Measurements from ENCODE around the gene BOLL. TPM values are rescaled to one million over a fixed set of nuclear protein-coding genes. Genes with fewer than 3 reads are reported as not detected.

The BOLL gene
- total and polyA plus RNA-seq, 10 of the 15 experiments (the other 5 are each of a cell fraction or from before 2014, with no cell fraction given), result 0.05 TPM; not detected in 9

GRCh38 chr2:197801033-197801432, 15.9 kb upstream of the BOLL start:
- TF ChIP-seq SREBF2 (IDR thresholded peaks at IDR 0.05; ENCODE audit: low read length), result no peak
- TF ChIP-seq KLF5 (IDR thresholded peaks at IDR 0.05; ENCODE audit: partially characterized antibody), result no peak
- TF ChIP-seq IRF4 (IDR thresholded peaks at IDR 0.05; ENCODE audit: low read depth, low read length), result no peak
- TF ChIP-seq RAD51 (IDR thresholded peaks at IDR 0.05), result no peak
- no peak for TF ChIP-seq EGR1 (IDR thresholded peaks at IDR 0.05; ENCODE audit: borderline replicate concordance in 1 of 2, low read depth in 2 of 2, low read length in 2 of 2)
- no peak for TF ChIP-seq TCF12 (IDR thresholded peaks at IDR 0.05; ENCODE audit: low read depth, low read length)
- BruUV-seq (replicated peaks), result no TSS peak
- ChIA-PET POLR2A (interaction anchor here (1.1 kb wide), 1 partner anchor 185 kb away, joined by 3 read pairs; no protein-coding TSS in a partner anchor), SMC1A (ENCODE audit: uncharacterized antibody, unreplicated experiment) (interaction anchor here (0.9 to 4.4 kb wide), 9 partner anchors 10 to 496 kb away, joined by 3 to 42 read pairs (median 6); no protein-coding TSS in a partner anchor), RAD21 (ENCODE audit: unreplicated experiment) (interaction anchor here (1.3 to 5.0 kb wide), 4 partner anchors 203 to 496 kb away, joined by 5 to 34 read pairs (median 11); no protein-coding TSS in a partner anchor), CTCF (interaction anchor here (0.9 to 4.5 kb wide), 11 partner anchors 10 to 513 kb away, joined by 3 to 35 read pairs (median 4); no protein-coding TSS in a partner anchor)
- Histone ChIP-seq H3K4me1 (ENCODE audit: control insufficient read depth, insufficient read depth, low read length) (no peaks in the 10 kb centered on the region), H3K4me3 (no peak overlapping the region), H3K79me2 (ENCODE audit: control insufficient read depth, insufficient read depth, low read length) (no peaks in the 10 kb centered on the region), H3K9me3 (replicated peaks; ENCODE audit: control insufficient read depth, insufficient read depth, low read length) (no peaks in the 10 kb centered on the region; the same call in 2 of the 3 replicates), H2AFZ (ENCODE audit: control insufficient read depth, low read depth, low read length) (no peak overlapping the region), H3K27ac (ENCODE audit: control insufficient read depth, insufficient read depth) (no peak overlapping the region), H3K27me3 (replicated peaks in 1 of 2; ENCODE audit: control insufficient read depth in 2 of 2, insufficient read depth in 2 of 2, low read length in 1 of 2) (peaks cover 4 to 11% of the 10 kb centered on the region in 2 experiments), H3K36me3 (ENCODE audit: control insufficient read depth in 2 of 2, insufficient read depth in 2 of 2, low read length in 1 of 2) (no peaks in the 10 kb centered on the region), H4K20me1 (ENCODE audit: control insufficient read depth, insufficient read depth) (no peaks in the 10 kb centered on the region), H3K9ac (ENCODE audit: control insufficient read depth, insufficient read depth, low read length) (no peak overlapping the region), H3K4me2 (ENCODE audit: control insufficient read depth, insufficient read depth) (no peak overlapping the region)
- in situ Hi-C loops (cut with MboI), result loop anchor here (5.0 kb wide), 2 partner anchors 326 to 491 kb away; no protein-coding TSS in a partner anchor
- FAIRE-seq (no peak), DNase-seq (ENCODE audit: low read depth, low spot score) (no peak), ATAC-seq (no peak)
- intact Hi-C loops (cut with micrococcal nuclease; ENCODE audit: unreplicated experiment), result loop anchor here (5.0 kb wide), 2 partner anchors 186 to 206 kb away; no protein-coding TSS in a partner anchor

DNA sequence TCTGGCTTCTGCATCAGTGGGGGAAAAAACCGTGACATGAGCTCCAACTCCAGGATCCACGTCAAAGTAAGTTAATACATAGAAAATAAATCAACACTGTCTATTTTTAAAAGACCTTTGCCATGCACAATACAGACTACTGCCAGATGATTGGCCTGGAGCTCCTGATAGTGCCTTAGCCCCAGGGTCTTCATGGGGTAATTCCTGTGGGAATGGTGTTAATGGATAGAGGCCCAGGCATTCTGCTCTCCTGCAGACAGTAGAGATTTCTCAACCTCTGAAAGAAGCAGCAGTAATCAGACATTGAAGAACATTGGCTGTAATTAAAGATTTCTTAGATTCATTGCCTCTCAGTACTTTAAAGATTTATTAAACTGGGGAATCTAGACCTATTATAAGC, 15.0 kb upstream of the BOLL start:
- intact Hi-C loops (cut with micrococcal nuclease; ENCODE audit: unreplicated experiment), result loop anchor here (5.0 kb wide), 2 partner anchors 187 to 207 kb away; no protein-coding TSS in a partner anchor
- POLR2A ChIA-PET, result interaction anchor here (0.7 to 1.1 kb wide), 2 partner anchors 185 to 255 kb away, joined by 3 read pairs; no protein-coding TSS in a partner anchor
- no peak overlapping the region for H2AFZ ChIP-seq (ENCODE audit: control insufficient read depth, low read depth, low read length)
- no peak overlapping the region for H3K27ac ChIP-seq (ENCODE audit: control insufficient read depth, insufficient read depth)
- RAD21 ChIA-PET (ENCODE audit: unreplicated experiment), result interaction anchor here (1.0 to 5.0 kb wide), 5 partner anchors 13 to 497 kb away, joined by 3 to 34 read pairs (median 5); no protein-coding TSS in a partner anchor
- FAIRE-seq, result no peak
- no peaks in the 10 kb centered on the region for H3K36me3 ChIP-seq (ENCODE audit: control insufficient read depth in 2 of 2, insufficient read depth in 2 of 2, low read length in 1 of 2)
- H3K4me3 ChIP-seq, result no peak overlapping the region
- H3K4me1 ChIP-seq (ENCODE audit: control insufficient read depth, insufficient read depth, low read length), result no peaks in the 10 kb centered on the region
- DNase-seq (ENCODE audit: low read depth, low spot score), result no peak
- SMC1A ChIA-PET (ENCODE audit: uncharacterized antibody, unreplicated experiment), result interaction anchor here (0.9 to 4.4 kb wide), 8 partner anchors 11 to 497 kb away, joined by 3 to 42 read pairs (median 6); no protein-coding TSS in a partner anchor
- no peaks in the 10 kb centered on the region for H4K20me1 ChIP-seq (ENCODE audit: control insufficient read depth, insufficient read depth)
- 0% methylated on average over 2 of the region's 2 CpGs for WGBS (ENCODE audit: insufficient coverage, insufficient replicate concordance, low lambda C conversion rate, missing lambda C conversion rate)
- peaks cover 0 to 2% of the 10 kb centered on the region in 2 experiments; a peak in 2 of 4 replicates for H3K27me3 ChIP-seq (replicated peaks in 1 of 2; ENCODE audit: control insufficient read depth in 2 of 2, insufficient read depth in 2 of 2, low read length in 1 of 2)
- CTCF ChIA-PET, result interaction anchor here (0.6 to 4.5 kb wide), 5 partner anchors 13 to 497 kb away, joined by 3 to 35 read pairs (median 9); no protein-coding TSS in a partner anchor
- in situ Hi-C loops (cut with MboI), result loop anchor here (5.0 kb wide), 2 partner anchors 327 to 492 kb away; no protein-coding TSS in a partner anchor
- no peaks in the 10 kb centered on the region; the same call in 2 of the 3 replicates for H3K9me3 ChIP-seq (replicated peaks; ENCODE audit: control insufficient read depth, insufficient read depth, low read length)
- no peak overlapping the region for H3K9ac ChIP-seq (ENCODE audit: control insufficient read depth, insufficient read depth, low read length)
- H3K79me2 ChIP-seq (ENCODE audit: control insufficient read depth, insufficient read depth, low read length), result no peaks in the 10 kb centered on the region
- no peak for ATAC-seq
- no peak overlapping the region for H3K4me2 ChIP-seq (ENCODE audit: control insufficient read depth, insufficient read depth)
- BruUV-seq (replicated peaks), result no TSS peak
- TF ChIP-seq, protein P1, sequence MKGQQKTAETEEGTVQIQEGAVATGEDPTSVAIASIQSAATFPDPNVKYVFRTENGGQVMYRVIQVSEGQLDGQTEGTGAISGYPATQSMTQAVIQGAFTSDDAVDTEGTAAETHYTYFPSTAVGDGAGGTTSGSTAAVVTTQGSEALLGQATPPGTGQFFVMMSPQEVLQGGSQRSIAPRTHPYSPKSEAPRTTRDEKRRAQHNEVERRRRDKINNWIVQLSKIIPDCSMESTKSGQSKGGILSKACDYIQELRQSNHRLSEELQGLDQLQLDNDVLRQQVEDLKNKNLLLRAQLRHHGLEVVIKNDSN (IDR thresholded peaks at IDR 0.05; ENCODE audit: borderline replicate concordance, extremely low read length, insufficient read depth, low read depth, low read length), result no peak
- TF ChIP-seq YBX1 (IDR thresholded peaks at IDR 0.05), result no peak
- TF ChIP-seq CHD4 (IDR thresholded peaks at IDR 0.05), result no peak
- no peak for TF ChIP-seq POU2F2 (IDR thresholded peaks at IDR 0.05; ENCODE audit: borderline replicate concordance, low read depth, low read length)
- TF ChIP-seq RFX5 (IDR thresholded peaks at IDR 0.05; ENCODE audit: low read depth, low read length), result no peak
- TF ChIP-seq, protein P2, sequence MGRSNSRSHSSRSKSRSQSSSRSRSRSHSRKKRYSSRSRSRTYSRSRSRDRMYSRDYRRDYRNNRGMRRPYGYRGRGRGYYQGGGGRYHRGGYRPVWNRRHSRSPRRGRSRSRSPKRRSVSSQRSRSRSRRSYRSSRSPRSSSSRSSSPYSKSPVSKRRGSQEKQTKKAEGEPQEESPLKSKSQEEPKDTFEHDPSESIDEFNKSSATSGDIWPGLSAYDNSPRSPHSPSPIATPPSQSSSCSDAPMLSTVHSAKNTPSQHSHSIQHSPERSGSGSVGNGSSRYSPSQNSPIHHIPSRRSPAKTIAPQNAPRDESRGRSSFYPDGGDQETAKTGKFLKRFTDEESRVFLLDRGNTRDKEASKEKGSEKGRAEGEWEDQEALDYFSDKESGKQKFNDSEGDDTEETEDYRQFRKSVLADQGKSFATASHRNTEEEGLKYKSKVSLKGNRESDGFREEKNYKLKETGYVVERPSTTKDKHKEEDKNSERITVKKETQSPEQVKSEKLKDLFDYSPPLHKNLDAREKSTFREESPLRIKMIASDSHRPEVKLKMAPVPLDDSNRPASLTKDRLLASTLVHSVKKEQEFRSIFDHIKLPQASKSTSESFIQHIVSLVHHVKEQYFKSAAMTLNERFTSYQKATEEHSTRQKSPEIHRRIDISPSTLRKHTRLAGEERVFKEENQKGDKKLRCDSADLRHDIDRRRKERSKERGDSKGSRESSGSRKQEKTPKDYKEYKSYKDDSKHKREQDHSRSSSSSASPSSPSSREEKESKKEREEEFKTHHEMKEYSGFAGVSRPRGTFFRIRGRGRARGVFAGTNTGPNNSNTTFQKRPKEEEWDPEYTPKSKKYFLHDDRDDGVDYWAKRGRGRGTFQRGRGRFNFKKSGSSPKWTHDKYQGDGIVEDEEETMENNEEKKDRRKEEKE (IDR thresholded peaks at IDR 0.05), result no peak
- TF ChIP-seq SMAD1 (IDR thresholded peaks at IDR 0.05; ENCODE audit: low read depth, partially characterized antibody), result no peak
- no peak for TF ChIP-seq POLR2AphosphoS2 (IDR thresholded peaks at IDR 0.05; ENCODE audit: low read depth, low read length)
